PC-3 (cell line): ENCODE data around the gene DCP1B. TPM values are rescaled to one million over a fixed set of nuclear protein-coding genes. Genes with fewer than 3 reads are reported as not detected.
A peak's percentile ranks its signal among the peaks of the same experiment; 100 is the strongest.
"Not testable (repeated sequence)": the region's sequence is repeated elsewhere in the genome, so short reads cannot be mapped to it uniquely, and the experiment has no call there.

Source experiments
- ATAC-seq: fragments of 200-7000 bp; cut with Tn5 transposase; 2 replicates; pipeline ENCODE4 v1.9.1; 2020; ENCODE audit warnings: mild to moderate bottlenecking, moderate library complexity
- BruUV-seq: library from RNA; stranded (reverse); fragments of 400-500 nt; replicated peaks from 2 replicates; lab custom pipeline; 2021; lab: Mats Ljungman, UMichigan
- CTCF ChIA-PET: fragments of 300-600 bp; sonication (Branson Sonifier 250); formaldehyde crosslinking; loops from one replicate; lab custom pipeline; 2022; ENCODE audit warnings: antibody characterized with exemption; lab: Charles Lee
- POLR2A ChIA-PET: fragments of 300-600 bp; sonication (Branson Sonifier 250); formaldehyde crosslinking; loops from one replicate; lab custom pipeline; 2022; ENCODE audit warnings: antibody characterized with exemption; ENCODE audit not compliant: unreplicated experiment; lab: Charles Lee
- DNase-seq: peaks from one replicate; pipeline ENCODE4 v3.0.0-alpha.2; 2015
- H2AFZ ChIP-seq: fragments of 300-600 bp; sonication (generic); 2 replicates; pipeline ENCODE4 v1.6.0; 2016; ENCODE audit warnings: antibody characterized with exemption, low read length
- H3F3A ChIP-seq: fragments of 300-600 bp; sonication (generic); one replicate; pipeline ENCODE4 v1.6.0; 2017; ENCODE audit warnings: antibody characterized with exemption, low read length, control low read depth, mild to moderate bottlenecking; ENCODE audit not compliant: unreplicated experiment
- H3K27ac ChIP-seq: fragments of 300-600 bp; sonication (generic); 2 replicates; pipeline ENCODE4 v1.5.1; 2016; ENCODE audit warnings: mild to moderate bottlenecking, low read length
- H3K27me3 ChIP-seq: fragments of 300-600 bp; sonication (generic); 2 replicates; pipeline ENCODE4 v1.6.1; 2016; ENCODE audit warnings: low read length, mixed read lengths
- H3K36me3 ChIP-seq: fragments of 300-600 bp; sonication (generic); 2 replicates; pipeline ENCODE4 v1.6.1; 2016; ENCODE audit warnings: low read depth, mixed run types, low read length, mixed read lengths
- H3K4me1 ChIP-seq: fragments of 300-600 bp; sonication (generic); 2 replicates; pipeline ENCODE4 v1.5.1; 2016; ENCODE audit warnings: low read length; ENCODE audit not compliant: insufficient read depth
- H3K4me2 ChIP-seq: fragments of 300-600 bp; sonication (generic); 2 replicates; pipeline ENCODE4 v1.6.0; 2016; ENCODE audit warnings: low read length
- H3K4me3 ChIP-seq: fragments of 300-600 bp; sonication (generic); 2 replicates; pipeline ENCODE4 v1.5.1; 2016; ENCODE audit warnings: mild to moderate bottlenecking, low read length, mixed read lengths
- H3K79me2 ChIP-seq: fragments of 300-600 bp; sonication (generic); 2 replicates; pipeline ENCODE4 v1.6.1; 2017; ENCODE audit warnings: low read length, mixed read lengths
- H3K9ac ChIP-seq: fragments of 300-600 bp; sonication (generic); 2 replicates; pipeline ENCODE4 v1.6.0; 2016; ENCODE audit warnings: mild to moderate bottlenecking, low read length
- H3K9me2 ChIP-seq: fragments of 300-600 bp; sonication (generic); replicated peaks from 2 replicates; pipeline ENCODE4 v1.6.1; 2016; ENCODE audit warnings: mixed run types, low read length, mixed read lengths
- H3K9me3 ChIP-seq: fragments of 300-600 bp; sonication (generic); 2 replicates; pipeline ENCODE4 v1.6.1; 2016; ENCODE audit warnings: low read length, mixed read lengths
- H4K20me1 ChIP-seq: fragments of 300-600 bp; sonication (generic); 2 replicates; pipeline ENCODE4 v1.6.1; 2016; ENCODE audit warnings: low read length, mixed read lengths
- CTCF ChIP-seq: fragments of 300-600 bp; sonication (generic); conservative IDR thresholded peaks from 2 replicates; pipeline ENCODE4 v1.5.1; 2017; ENCODE audit warnings: antibody characterized with exemption, low read depth, mild to moderate bottlenecking, low read length
- EZH2 ChIP-seq: fragments of 300-600 bp; sonication (generic); IDR thresholded peaks from one replicate; pipeline ENCODE4 v1.6.1; 2017; ENCODE audit warnings: antibody characterized with exemption, mild to moderate bottlenecking, low read length; ENCODE audit not compliant: unreplicated experiment
- EZH2phosphoT487 ChIP-seq: fragments of 300-600 bp; sonication (generic); IDR thresholded peaks from 2 replicates; pipeline ENCODE4 v1.6.1; 2018; ENCODE audit warnings: mild to moderate bottlenecking, antibody characterized with exemption, low read length, borderline replicate concordance
- intact Hi-C: fragments of 100-400 bp; cut with micrococcal nuclease; formaldehyde crosslinking; loops from 2 replicates; pipeline ENCODE4 v1.9.0; 2023
- total RNA-seq: library from RNA; depleted of rRNA; stranded (reverse); fragments of >200 nt; gene quantifications from 2 replicates; pipeline ENCODE4 v1.2.3, GENCODE V29; 2014

Gene DCP1B
- total RNA-seq, 1 experiment from 2014 or later = 4.9 TPM

DNA sequence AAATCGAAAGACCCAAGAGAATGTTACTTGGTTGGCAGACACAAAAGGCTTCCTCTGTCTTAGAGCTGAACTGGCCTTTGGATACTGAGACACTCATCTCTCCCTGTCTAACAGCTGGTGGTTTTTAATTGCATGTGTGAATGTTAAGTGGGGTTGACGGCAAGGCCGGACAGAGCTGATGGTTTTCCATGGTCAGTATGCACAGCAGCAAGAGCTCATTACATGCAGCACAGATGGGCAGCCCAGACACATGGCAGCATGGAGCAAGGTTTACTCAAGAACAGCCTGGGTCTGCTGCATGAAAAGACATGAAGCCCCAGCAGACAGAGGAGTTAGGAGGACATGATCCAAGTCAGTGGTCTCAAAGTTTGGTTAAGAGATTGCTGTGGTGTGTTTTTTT lies 58.0 kb downstream of the DCP1B start:
- Histone ChIP-seq H3K4me1 (no peaks in the 10 kb centered on the region), H2AFZ (no peak overlapping the region), H3K79me2 (no peaks in the 10 kb centered on the region), H3K4me2 (no peak overlapping the region), H3K9me3 (no peaks in the 10 kb centered on the region), H3K27ac (no peak overlapping the region), H3K9ac (no peak overlapping the region), H3K9me2 (no peaks in the 10 kb centered on the region), H4K20me1 (no peaks in the 10 kb centered on the region), H3F3A (no peaks in the 10 kb centered on the region), H3K27me3 (no peaks in the 10 kb centered on the region), H3K4me3 (no peak overlapping the region), H3K36me3 (no peaks in the 10 kb centered on the region)
- ChIA-PET POLR2A (no interaction called here), CTCF (no interaction called here)
- BruUV-seq = no TSS peak
- intact Hi-C loops = no loop called here
- DNase-seq (no peak), ATAC-seq (no peak)
- TF ChIP-seq EZH2 (no peak), EZH2phosphoT487 (no peak), CTCF (no peak)

- H3K9me2 ChIP-seq, H3K4me2 ChIP-seq, ATAC-seq, DNase-seq, BruUV-seq, H3K9ac ChIP-seq, CTCF ChIA-PET, H4K20me1 ChIP-seq, H3K79me2 ChIP-seq, H3K4me3 ChIP-seq, H3K4me1 ChIP-seq, H3K36me3 ChIP-seq, H3K27me3 ChIP-seq, H3F3A ChIP-seq, intact Hi-C loops, POLR2A ChIA-PET, H3K9me3 ChIP-seq, H2AFZ ChIP-seq, H3K27ac ChIP-seq: not testable (repeated sequence)
Observed at GRCh38 chr12:1945502-1945901, 58.8 kb downstream of the DCP1B start.

DNA sequence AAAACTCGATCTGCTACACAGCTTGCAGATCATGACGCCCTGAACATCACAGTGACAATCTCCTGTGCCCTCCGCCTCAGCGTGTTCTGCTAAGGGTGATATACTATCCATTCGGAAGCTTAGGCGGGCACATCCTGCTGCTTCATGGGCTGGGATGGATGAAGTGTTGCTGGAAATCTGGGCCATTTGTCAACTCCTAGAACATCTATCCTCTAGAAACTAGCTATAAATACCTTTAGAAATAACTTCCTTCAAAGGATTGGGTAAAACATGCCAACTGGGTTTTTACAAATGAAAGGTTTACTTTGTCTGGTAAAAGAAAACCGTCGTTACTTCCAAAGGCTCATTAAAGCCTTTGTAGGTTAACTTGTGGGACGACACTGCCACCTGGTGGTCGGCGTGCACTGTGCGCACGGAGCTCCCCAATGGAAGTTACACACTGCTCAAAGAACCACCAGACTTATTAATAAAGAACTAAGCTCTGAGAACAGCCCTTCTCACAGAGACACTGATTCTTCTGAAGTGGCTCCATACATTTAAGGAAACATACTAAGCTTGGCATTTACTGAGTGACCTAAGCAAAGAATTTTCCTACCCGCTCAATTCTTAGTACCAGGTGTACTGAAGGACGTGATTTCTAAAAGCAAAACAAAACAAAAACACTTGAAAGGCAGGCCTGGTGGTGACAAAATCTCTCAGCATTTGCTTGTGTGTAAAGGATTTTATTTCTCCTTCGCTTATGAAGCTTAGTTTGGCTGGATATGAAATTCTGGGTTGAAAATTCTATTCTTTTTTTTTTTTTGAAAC lies 64.3 kb downstream of the DCP1B start:
- no TSS peak for BruUV-seq
- no peak overlapping the region for H2AFZ ChIP-seq
- peak overlapping the region; percentile 12; the same call in 1 of the 2 replicates for H3K4me2 ChIP-seq

More for the DNA sequence above, 64.3 kb downstream of the DCP1B start:
- peak; percentile 81 for DNase-seq
- POLR2A ChIA-PET = no interaction called here
- Histone ChIP-seq H3K79me2 (no peaks in the 10 kb centered on the region), H4K20me1 (no peaks in the 10 kb centered on the region), H3K4me3 (no peak overlapping the region), H3K27ac (no peak overlapping the region), H3K9ac (no peak overlapping the region), H3K27me3 (no peaks in the 10 kb centered on the region), H3K4me1 (peaks cover 21% of the 10 kb centered on the region), H3K36me3 (no peaks in the 10 kb centered on the region), H3K9me2 (no peaks in the 10 kb centered on the region), H3K9me3 (no peaks in the 10 kb centered on the region), H3F3A (no peaks in the 10 kb centered on the region)
- CTCF ChIA-PET = interaction anchor here (0.6 to 1.4 kb wide), 8 partner anchors 77 to 305 kb away, joined by 3 to 20 read pairs (median 5); no protein-coding TSS in a partner anchor
- peak; percentile 64 for ATAC-seq
- intact Hi-C loops = loop anchor here (1.0 to 10.0 kb wide), 3 partner anchors 144 to 308 kb away; no protein-coding TSS in a partner anchor
- TF ChIP-seq EZH2 (no peak), EZH2phosphoT487 (no peak), CTCF (peak; percentile 91)
